ENCODE data around the gene ZIM2. TPM values are rescaled to one million over a fixed set of nuclear protein-coding genes. Genes with fewer than 3 reads are reported as not detected.

ZIM2 gene
- total RNA-seq, 1 donor: not detected

DNA sequence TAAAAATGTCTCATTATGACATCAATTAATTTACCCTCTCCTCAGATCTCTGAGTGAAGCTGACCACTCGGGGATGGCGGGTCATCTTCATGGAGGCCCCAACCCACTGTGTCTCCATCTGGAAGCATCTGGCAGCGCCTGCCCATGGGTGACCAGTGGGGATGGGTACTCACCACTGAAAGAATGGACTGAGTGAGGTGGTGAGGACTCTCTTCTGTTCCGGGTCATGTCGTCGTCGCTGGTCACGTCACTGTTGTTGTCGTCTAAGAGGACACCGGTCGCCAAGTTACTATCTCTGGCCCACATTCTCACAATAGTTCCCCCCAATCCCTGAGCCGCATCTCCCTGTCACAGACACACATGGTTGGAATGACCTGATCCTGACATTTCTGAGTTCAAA lies 17.1 kb downstream of the ZIM2 start:
- no peak for DNase-seq (ENCODE audit: low read depth)
- TF ChIP-seq CTCF (IDR thresholded peaks at IDR 0.05; ENCODE audit: insufficient read depth, low read depth, low read length): no peak

DNA sequence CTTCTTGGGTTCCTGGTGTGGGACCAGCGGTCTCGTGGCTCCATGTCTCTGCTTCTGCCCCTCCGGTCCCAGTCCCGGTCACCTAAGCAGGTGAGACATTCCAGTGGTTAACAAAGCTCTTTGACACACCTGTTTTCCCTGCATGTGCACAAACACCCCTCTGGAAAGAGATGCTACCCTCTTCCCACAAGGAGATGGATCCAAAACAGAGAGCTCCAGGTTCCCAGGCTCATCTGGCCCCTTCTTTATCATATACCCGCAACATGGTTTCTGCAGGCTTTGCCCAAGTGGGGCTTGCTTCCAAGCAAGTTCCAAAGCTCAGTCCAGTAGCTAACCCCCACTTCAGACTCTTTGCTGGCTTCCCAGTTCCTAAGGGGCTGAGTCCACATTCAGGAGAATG lies 17.8 kb downstream of the ZIM2 start:
- no peak for TF ChIP-seq CTCF (IDR thresholded peaks at IDR 0.05; ENCODE audit: insufficient read depth, low read depth, low read length)
- no peak for DNase-seq (ENCODE audit: low read depth)
- H3K4me3 ChIP-seq (ENCODE audit: low read depth, low read length): no peak overlapping the region

More for the DNA sequence above, 17.1 kb downstream of the ZIM2 start:
- H3K4me3 ChIP-seq (ENCODE audit: low read depth, low read length): no peak overlapping the region

DNA sequence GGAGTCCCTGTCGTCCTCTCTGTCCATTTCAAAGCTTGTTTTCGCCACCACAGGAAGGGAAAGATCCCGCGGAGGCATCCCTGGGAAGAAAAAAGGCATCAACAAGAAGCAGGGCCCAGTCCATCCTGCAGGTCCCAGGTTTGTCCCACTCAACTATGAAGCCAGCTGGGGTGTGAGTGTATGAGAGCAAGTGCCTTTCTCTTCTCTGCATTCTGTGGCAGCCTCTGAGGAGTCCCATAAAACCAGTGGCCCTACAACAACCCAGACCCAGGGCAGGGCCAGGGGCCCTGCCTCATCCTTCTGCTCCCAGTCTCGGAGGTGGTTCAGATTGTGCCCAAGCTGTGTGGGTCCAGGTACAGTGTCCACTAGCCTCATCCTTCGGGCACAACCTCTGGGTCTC lies 18.9 kb downstream of the ZIM2 start:
- TF ChIP-seq CTCF (IDR thresholded peaks at IDR 0.05; ENCODE audit: insufficient read depth, low read depth, low read length): no peak
- DNase-seq (ENCODE audit: low read depth): no peak
- no peak overlapping the region for H3K4me3 ChIP-seq (ENCODE audit: low read depth, low read length)

GRCh38 chr19:56821209-56821608 lies 19.3 kb downstream of the ZIM2 start:
- no peak for TF ChIP-seq CTCF (IDR thresholded peaks at IDR 0.05; ENCODE audit: insufficient read depth, low read depth, low read length)
- H3K4me3 ChIP-seq (ENCODE audit: low read depth, low read length): no peak overlapping the region
- DNase-seq (ENCODE audit: low read depth): no peak

DNA sequence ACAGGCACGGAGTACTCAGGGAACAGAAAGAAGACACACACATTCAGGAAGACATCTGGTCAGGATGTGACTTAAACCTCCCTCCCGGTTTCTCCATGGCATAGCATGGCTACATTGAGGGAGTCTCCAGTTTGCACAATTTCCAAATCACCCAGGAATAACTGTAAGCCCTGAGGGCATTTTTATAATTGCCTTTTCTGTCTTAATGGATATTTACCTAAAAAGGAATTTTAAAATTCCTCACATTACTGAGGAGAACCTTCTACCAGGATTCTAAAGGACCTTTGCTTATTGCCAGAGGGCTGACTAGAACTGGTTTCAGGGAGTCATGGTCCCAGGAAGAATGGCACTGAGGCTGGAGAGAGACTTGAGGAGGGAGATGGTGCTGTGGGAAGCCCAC lies 21.4 kb downstream of the ZIM2 start:
- DNase-seq (ENCODE audit: low read depth): no peak
- no peak for TF ChIP-seq CTCF (IDR thresholded peaks at IDR 0.05; ENCODE audit: insufficient read depth, low read depth, low read length)
- H3K4me3 ChIP-seq (ENCODE audit: low read depth, low read length): no peak overlapping the region

DNA sequence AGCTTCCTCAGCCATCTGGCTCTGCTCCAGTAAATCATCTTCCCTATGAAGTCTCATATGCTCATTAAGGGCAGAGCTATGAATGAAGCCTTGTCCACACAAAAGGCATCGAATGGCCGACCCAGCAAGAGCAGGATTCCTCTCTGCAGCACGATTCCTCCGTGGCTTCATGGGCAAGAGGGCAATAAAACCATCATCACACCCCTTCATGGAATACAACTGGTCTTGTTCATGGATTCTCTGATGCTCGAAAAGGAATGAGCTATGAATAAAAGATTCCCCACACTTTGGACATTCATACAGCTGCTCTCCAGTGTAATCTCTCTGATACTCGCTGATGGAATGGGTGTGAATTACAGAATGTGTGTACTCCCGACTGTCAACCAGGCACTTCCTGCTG lies 25.9 kb downstream of the ZIM2 start:
- TF ChIP-seq CTCF (IDR thresholded peaks at IDR 0.05; ENCODE audit: insufficient read depth, low read depth, low read length): no peak
- no peak overlapping the region for H3K4me3 ChIP-seq (ENCODE audit: low read depth, low read length)
- no peak for DNase-seq (ENCODE audit: low read depth)

- no peak for TF ChIP-seq CTCF (IDR thresholded peaks at IDR 0.05; ENCODE audit: insufficient read depth, low read depth, low read length)
- DNase-seq (ENCODE audit: low read depth): no peak
- H3K4me3 ChIP-seq (ENCODE audit: low read depth, low read length): no peak overlapping the region
Observed at GRCh38 chr19:56813531-56813930, 27.0 kb downstream of the ZIM2 start.

Measured in fibroblast of villous mesenchyme (primary cell).